Eye (tissue), 1 donor: ENCODE results near the gene PRXL2A.
"Not testable (repeated sequence)": the region's sequence is repeated elsewhere in the genome, so short reads cannot be mapped to it uniquely, and the experiment has no call there.

Source experiments
- DNase-seq: peaks from one replicate; pipeline ENCODE4 v3.0.0-alpha.2; 2015

PRXL2A gene

GRCh38 chr10:80477813-80478212, 69.5 kb downstream of the PRXL2A start:
- no peak for DNase-seq

DNA sequence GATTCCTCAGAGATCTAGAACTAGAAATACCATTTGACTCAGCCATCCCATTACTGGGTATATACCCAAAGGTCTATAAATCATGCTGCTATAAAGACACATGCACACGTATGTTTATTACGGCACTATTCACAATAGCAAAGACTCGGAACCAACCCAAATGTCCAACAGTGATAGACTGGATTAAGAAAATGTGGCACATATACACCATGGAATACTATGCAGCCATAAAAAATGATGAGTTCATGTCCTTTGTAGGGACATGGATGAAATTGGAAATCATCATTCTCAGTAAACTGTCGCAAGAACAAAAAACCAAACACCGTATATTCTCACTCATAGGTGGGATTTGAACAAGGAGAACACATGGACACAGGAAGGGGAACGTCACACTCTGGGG, 72.0 kb downstream of the PRXL2A start:
- DNase-seq, result not testable (repeated sequence)

DNA sequence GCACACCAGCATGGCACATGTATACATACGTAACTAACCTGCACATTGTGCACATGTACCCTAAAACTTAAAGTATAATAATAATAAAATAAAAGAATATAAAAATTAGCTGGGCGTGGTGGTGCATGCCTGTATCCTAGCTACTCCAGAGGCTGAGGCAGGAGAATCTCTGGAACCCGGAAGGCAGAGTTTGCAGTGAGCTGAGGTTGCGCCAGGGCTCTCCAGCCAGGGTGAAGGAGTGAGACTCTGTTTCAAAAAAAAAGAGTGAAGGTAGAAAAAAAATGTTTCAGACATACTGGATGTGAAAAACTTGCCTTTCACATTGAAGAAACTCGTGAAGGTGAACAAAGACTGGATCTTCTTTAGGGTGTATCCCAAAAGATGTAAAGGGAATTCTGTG, 72.5 kb downstream of the PRXL2A start:
- DNase-seq, result no peak

DNA sequence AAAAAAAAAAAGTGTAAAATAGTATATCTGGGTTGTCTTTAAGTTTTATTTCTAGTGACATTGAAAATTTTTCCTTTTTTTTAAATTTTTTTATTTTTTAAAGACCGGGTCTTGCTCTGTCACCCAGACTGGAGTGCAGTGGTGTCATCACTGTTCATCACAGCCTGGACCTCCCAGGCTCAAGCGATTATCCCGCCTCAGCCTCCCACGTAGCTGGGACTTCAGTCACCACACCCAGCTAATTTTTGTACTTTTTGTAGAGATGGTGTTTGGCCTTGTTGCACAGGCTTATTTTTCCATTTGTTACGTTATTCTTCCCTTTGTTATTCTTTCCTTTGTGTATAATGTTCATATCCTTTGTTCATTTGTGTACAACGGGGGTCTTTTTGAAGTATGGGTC, 75.9 kb downstream of the PRXL2A start:
- no peak for DNase-seq

- DNase-seq, result no peak
Observed at GRCh38 chr10:80484676-80485075, 76.3 kb downstream of the PRXL2A start.

DNA sequence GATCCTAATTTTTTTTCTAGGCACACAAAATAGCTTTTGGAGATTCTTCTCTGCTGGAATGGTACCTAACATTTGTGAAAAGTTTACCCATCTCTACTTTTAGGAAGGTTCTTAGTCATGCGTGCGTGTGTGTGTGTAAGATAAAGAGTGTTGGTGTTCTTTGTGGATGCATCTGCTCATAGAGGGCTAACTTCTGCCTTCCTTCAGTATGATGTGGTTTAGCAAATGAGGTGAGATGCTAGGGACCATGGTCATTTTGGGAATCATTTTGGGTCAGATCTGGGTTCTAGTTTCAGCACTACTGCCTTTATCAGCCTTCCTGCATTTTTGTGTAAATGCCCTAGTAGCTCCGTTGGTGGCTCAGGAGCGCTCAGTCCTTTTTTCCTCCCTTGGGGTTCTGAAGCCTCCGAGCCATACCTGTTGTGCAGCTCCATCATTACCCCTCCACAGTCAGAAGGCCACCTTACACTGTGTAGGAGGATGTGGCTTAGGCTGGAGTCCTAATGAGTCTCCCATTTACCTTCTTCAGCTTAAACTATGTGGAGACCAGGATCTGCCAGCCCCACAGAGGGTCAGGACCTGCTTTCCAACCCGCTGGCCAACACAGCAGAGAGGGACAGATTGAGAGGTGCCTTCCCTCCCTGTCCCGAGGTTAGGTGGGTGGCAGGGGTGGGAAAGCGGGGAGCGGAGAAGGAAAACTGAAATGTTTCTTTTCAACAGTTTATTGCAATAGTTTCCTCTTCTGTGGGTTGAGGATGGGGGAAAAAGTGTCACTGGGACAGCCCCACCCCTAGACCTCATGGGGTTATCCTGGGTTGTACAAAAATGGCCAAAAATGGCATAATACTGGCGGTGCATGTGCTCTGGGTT, 77.0 kb downstream of the PRXL2A start:
- no peak for DNase-seq

GRCh38 chr10:80485946-80486764, 77.8 kb downstream of the PRXL2A start:
- DNase-seq, result no peak
